Measurements from ENCODE around the gene CLEC3A.

Gene CLEC3A

GRCh38 chr16:78075800-78076199, 53.5 kb downstream of the CLEC3A start:
- no peak for TF ChIP-seq CTCF (IDR thresholded peaks at IDR 0.05; ENCODE audit: borderline replicate concordance, insufficient read depth, low read depth, low read length)
- H3K4me3 ChIP-seq (ENCODE audit: low read depth, low read length): no peak overlapping the region

- no peak for TF ChIP-seq CTCF (IDR thresholded peaks at IDR 0.05; ENCODE audit: borderline replicate concordance, insufficient read depth, low read depth, low read length)
- no peak overlapping the region for H3K4me3 ChIP-seq (ENCODE audit: low read depth, low read length)
Observed at GRCh38 chr16:78081341-78081740, 59.0 kb downstream of the CLEC3A start.

Measured in GM12875 (cell line).